HG02763 (cell line): ENCODE results near the gene DPP6.

Experiments used
- ATAC-seq: cut with Tn5 transposase; IDR thresholded peaks from one replicate; pipeline ENCODE4 v1.9.1; 2021; ENCODE audit warnings: mild to moderate bottlenecking, moderate library complexity; ENCODE audit not compliant: unreplicated experiment

DPP6 gene

DNA sequence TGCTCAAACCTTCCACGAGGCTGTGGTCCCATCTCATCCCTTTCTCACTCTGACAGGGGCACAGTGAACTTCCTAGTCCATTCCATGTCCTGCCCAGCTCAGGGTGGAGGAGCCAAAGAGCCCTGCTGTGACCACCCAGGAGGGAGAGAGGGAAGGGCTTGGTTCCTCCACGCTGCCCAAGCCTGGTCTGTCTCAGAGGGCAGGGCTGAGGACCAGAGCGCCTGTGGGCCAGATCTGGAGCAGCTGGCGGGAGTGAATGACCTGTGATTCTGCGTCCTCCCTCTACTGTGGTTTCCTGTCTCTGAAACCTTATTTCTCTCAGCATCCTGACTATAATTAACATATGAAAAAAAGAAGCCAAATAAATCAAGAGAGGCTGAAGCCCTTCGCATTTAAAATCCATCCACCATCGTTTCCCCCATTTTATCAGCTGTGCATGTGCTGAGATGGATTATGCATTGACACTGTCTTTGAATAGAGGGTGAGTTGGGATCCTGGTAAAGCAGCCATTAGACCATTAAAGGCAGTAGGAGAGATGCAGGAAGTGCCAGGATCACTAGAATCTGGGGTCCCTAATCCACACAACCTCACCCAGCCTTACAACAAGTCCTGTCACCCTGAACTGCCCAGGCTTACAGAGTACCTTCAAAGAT, 165.6 kb downstream of the DPP6 start:
- no peak for ATAC-seq

DNA sequence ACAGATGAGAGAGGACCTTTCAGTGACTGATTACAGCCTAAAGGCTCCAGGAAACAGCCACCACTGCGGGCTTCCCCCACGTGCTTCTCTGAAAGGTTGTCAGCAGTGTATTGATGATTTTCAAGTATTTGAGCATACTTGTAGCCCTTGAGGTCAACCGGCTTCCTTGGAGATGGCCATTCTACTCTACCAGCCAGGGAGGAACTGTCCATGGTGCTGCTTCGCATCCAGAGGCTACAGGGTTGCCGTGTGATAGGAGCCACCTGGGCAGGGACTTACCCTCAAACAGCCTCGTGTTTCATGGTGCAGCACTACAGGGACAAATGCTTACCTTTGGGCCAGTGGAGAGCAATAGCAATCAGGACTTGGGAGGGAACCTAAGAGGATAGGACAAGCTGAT, 179.5 kb downstream of the DPP6 start:
- ATAC-seq: no peak

DNA sequence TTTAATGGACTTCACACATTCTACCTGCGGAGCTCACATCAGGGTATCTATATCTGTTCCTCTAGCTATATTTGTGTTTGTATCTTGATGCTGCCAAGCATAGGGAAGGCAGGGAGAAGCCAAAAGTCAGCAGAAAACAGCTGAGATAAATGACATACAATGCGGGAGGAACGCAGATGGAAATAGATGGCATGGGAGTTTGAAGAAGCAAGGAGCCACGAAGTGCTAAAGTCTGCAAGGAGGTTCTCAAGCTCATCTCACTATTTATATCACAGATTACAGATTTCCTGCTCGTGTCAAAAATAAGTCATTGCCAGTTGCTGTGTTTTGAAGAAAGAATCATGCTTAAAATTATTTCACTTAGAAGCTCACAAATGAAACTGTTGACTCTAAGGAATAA, 180.5 kb downstream of the DPP6 start:
- ATAC-seq: no peak

DNA sequence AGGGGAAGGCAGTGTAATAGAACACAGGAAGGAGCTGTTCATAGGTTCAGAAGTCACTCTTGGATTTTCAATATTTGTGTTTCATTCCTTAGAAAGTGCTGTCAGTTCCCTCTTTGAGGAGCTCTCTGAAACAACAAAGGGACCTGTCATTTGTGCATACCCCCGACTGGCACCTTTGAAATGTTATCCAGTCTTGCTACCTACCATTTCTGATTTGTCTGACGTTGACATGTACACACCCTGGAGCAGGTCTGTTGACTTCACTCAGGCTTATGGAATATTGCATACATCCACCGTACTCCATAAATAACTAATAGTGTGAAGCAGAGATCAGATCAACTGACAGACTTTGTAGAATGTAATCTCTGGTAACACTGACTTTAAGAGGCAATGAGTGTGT, 189.8 kb downstream of the DPP6 start:
- ATAC-seq: no peak

DNA sequence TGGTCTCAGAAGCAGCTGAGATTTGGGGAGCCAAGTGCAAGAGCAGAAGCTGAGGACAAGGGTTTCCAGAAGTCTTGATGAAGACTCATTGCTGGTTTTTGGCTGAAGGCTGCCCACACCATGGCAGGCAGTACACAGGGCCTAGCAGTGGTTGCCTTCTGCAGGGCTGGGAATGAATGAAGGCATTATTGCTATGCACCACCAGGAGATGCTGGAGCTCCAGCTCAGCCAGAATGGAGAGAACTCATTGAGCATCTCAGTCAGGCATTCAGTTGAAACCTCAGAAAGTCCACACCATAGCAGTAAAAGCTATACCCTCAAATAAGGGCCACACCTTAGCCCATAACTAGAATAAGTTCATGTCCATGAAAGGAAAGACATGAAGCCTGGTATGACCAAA, 190.5 kb downstream of the DPP6 start:
- no peak for ATAC-seq

DNA sequence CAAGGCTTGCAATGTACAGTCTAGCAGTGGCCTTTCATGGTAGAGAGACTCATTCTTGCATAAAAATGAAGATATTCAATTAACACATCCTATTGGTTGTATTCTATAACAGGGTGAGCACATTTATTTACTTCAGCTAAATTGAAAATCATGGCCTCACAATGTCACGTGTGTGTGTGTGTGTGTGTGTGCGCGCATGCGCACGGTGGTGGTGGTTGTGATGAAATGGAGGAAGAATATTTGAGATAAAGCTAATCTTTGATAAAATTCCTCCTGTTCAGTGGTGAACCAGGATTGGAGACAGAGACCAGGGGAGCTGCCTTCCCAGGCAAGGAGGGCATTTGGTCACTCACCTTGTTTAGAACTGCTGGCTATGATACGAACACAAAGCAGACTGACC, 199.8 kb downstream of the DPP6 start:
- ATAC-seq: no peak

DNA sequence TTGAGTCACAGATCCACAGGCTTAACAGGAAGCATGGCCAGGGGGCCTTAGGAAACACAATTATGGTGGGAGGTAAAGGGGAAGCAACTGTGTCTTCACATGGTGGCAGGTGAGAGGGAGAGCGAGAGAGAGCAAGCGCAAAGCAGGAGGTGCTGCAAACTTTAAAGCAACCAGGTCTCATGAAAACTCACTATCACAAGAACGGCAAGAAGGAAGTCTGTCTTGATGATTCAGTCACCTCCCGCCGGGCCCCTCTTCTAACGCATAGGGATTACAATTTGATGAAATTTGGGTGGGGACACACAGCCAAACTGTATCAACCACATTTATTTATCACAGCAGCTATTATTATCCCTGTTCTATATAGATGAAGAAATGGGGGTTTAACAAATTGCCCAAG, 201.6 kb downstream of the DPP6 start:
- ATAC-seq: no peak

DNA sequence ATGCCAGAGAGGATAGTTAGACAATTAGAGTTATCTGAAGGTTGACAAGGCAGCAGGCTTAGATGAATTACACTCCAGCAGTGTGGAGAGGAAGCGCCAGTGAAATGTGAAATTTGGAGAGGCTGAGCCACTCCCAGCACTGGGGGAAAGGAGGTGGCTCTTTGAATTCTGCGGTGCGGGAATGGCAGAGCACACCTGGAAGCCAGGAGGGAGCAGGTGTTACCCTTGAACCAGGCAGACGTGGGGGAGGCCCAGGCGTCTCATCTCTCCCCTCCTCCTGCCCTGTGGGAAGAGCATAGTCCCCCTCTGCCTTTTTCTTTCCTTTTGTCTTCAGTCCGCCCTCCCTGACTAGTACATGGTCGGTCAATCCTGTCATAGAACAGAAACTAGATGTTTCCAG, 203.1 kb downstream of the DPP6 start:
- ATAC-seq: no peak

DNA sequence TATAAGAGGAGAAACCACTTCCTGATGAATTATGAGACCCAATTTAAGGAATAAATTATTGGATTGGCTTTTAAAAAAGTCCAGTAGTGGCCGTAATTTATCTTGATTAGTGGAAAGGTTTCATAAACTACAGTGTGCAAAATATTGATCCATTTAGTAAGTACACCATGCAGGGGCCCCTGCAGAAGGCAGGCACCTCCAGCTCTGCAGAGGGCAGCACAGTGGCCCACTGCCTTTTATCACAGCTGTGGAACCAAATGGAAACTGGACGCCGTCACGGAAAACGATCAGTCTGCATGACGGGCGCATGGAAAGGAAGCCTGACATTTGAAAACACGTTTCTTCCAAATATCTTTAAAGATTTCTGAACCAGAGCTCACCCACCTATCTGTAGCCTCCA, 204.0 kb downstream of the DPP6 start:
- ATAC-seq: no peak

DNA sequence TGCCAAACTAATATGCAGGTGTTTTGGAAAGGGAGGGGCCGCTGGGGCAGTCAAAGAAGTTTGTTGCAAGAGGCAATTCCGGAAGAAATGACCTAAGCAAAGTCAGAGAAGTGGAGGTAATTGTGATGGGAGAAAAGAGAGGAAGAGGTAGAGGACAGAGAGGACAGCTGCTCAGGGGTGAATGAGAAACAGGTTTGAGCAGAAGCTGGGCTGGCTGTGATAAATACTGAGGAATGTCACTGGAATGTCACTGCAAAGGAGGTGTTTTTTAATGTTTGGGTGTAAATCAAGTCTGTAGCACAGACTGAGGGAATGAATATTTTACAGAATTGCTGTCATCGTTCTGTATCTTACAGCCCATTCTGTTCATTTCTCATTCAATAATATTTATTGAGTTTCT, 207.2 kb downstream of the DPP6 start:
- ATAC-seq: no peak

DNA sequence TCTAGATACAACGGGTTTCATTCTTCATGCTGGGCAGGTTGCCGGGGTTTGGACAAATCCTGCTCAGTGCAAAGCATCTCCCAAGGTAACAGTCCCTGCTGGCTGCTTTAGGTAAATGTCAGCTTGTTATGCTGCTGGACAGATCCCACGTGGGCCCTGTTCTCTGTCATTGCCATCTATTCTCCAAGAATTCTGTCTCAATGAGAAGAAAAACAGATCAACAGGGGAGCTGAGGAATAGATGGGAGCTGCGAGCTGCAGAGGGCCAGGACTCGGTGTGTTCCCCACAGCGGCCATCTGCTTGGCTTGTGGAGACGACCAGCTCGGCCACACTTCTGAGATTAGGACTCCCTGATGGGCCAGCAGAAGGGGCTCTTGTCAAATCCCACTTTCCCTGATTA, 235.2 kb downstream of the DPP6 start:
- no peak for ATAC-seq

DNA sequence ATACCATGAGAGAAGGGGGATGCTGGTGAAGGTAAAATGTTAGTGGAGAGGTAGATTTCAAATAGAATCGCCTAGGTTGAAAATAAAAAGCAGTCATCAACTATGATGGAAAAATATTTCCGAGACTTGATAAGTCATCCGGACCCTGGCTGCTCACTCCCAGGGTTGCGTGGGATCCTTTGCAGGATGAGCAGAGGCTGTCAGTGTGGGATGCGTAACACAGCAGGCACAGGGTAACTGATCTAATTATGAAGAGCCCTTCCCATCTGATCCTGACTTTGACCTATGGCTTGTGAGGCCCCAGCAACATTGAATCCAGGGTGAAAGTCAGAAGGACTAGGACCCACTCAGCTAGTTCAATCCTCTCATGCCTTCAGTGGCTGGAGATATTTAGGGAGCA, 236.9 kb downstream of the DPP6 start:
- ATAC-seq: no peak

DNA sequence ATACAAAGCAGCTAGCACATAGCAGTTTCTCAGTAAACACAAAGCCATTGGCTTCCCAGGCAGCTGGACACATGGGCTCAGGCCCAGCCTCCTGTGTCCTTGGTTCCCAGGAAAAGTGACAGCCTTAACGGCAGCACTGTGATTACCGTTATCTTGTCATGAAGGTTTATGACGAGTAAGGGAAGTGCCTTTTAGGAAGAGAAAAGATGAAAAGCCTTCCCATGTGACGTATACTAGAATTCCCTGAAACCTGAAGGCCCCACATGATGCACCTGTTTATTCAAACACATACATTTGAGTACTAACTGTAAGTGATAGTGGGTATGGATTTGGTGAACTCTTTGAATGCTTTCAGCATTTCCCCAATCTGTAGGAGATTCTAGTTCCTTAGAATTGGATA, 244.2 kb downstream of the DPP6 start:
- no peak for ATAC-seq

DNA sequence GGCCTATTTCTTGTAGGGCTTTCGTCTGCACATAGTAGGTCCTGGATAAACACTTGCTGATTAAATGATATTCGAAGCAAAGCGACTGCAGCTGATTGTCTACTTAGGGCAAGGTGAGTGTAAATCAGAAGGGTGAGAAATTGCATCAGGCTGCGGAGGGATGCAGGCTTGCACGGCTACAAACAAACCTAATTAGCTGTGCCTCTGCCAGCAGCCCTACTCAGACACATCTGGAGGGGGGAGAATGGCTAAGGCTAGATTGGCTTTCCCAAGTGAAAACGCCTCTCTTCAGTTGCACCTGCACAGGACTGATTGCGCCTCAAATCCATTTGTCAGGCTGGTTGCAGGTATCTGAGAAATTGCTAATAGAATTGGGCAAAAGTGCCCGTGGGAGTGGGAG, 247.5 kb downstream of the DPP6 start:
- ATAC-seq: no peak

DNA sequence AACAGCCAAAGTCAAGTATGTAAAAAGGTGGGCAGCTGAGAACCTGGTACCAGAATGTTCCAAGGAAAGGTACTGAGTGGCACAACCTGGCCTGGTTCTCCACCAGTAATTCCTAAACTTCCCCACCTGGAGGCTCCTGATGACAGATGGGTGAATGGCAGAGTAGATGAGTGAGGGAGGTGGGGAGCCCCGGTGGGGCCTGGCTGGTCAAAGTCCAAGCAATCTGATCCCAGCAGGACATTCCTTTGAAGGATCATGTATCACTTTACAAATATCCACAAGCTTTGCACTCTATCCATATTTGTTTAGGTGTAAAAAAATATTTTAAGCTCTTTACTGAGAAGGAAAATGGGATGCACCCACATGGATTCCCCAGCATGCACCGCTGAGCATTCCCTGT, 250.2 kb downstream of the DPP6 start:
- no peak for ATAC-seq

DNA sequence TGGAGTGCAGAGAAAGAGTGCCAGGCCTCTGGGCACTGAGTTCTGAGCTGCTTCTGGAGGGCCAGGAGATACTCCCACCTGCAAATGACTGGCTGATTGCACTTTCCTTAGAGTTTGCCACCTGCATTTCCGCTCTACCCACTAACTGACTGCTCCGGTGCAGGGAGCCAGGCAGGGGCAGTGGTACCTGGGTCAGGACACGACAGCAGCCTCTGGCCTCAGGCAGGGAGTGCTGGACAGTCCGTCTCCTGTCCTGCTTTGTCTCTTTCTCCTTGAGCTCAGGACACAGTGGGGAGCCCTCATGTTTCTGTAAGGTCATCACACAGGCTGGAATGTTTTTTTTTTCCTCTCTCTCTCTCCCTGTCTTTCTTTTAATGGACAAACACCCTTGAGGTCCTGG, 252.0 kb downstream of the DPP6 start:
- ATAC-seq: no peak

DNA sequence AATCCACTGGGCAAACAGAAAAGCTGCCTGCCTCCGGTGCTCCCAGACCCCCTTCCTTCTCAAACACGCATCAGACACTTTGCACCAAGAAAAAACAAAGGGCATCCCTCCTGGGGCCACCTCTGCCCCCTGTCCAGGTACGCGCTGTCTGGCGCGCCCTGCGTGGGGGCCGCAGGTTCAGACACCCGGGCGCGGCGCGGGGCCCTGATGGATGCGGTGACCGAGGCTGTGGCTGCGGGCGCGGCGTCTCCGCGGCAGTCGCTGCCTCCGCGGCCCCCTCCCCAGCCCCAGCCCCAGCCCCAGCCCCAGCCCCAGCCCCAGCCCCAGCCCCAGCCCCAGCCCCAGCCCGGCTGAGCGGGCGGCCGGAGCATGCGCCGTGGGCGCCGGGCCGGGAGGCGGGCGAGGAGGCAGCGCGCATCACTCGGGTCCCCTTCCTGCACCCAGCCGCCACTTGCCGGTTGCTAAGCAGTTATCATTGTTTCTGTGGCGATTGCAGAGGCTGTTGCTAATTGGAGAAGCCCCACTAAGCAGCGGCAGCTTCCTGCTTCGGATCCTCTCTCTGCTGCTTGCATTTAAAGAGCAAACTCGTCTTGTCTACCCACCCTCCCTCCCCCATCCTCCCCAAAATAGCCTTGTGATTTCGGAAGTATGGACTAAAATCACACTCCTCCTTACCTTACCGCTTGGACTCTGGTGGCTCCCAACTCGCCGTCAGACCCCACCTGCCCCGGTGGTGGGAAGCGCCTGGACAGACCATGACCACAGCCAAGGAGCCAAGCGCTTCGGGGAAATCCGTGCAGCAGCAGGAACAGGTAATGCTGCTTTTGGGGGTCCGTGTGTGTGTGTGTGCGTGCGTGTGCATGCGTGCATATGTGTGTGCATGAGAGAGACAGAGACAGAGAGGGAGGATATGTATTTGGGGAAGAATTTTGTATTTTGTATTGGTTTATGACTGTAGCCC, 252.8 kb downstream of the DPP6 start:
- no peak for ATAC-seq

DNA sequence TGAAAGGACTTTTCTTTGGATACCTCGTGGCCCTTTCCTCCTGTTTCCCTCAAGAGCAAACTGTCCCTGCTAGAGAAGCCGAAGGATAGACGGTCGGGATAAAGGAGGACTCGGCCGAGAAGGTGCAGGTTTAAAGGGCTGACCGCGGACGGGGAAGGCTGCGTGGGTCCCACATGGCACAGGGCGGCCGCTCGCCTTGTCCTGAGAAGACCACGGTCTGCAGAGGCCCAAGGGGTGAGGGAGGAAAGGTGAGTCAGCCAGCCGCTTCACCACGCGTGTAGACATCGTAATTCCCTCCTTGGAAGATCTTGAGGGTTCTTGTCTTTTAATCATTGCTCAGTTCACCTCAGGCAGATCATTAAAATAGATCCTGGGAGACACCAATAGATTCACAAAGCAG, 253.8 kb downstream of the DPP6 start:
- no peak for ATAC-seq

DNA sequence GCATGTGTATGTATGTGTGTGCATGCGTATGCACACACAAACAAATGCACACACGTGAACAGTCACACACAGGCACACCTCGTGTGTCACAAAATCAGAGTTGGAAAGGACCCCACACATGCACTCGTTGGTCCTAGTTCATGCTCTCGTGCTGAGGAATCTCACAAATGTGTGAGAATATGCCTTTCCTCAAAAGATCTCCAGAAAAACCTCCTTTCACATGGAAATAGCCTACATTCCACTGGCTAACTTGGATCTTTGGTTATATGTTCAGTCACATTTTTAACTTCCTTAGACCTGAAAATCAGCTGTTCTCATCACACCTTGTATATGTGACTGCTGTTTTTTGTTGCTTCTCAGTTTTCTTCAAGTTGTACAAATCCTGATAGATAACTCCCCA, 256.7 kb downstream of the DPP6 start:
- ATAC-seq: no peak

DNA sequence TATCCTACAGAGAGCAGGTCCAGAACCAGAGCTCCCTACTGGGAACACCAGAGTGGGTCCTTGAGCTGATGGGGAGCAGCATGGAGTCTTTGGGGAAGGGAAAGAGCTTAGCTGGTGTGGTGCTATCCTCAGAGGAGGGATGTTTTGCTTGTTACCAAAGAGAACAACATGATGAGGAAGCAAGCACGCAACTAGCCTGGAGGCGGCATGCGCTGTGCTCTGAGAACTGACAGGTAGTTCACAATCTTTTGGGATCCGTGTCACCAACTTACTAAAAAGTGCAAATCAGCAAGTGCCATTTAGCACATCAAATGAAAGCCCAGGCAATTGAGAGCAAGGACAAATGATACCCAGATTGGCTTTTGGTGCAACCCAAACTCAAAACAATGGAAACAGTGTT, 257.9 kb downstream of the DPP6 start:
- no peak for ATAC-seq

DNA sequence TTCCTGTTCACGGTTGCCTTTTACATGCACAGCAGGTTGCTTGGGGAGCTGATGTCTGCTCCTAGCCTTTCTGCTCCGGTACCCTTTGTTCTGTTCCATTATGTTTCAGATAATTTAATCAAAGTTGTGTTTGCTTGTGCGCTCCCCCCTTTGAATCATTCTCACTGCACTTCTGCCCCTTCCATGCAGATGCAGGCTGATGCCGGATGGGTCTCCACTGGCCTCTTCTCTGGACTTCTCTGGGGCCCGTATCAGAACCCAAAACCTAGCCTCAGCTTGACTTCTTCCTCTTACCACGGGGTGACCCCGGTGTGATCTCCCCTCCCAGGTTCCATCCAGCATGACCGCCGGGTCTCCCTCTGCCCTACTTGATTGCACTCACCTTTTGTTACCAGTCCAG, 272.0 kb downstream of the DPP6 start:
- no peak for ATAC-seq

DNA sequence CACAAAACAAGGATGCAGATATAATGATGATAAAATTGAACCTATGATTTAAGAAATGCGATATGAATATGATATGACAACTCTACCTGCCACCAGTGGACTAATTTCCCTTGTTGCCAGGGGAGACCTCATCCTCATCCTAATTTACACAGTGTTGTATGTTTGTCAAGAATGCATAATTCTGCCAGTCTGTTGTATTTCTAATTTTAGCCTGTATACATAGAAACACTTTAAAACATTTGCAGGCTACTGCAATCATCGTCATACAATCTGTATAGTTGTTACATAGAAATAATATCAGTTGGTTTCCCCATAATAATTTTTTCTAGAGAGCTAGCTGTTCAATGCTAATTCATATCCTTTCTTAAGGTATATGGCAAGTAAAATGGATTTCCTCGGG, 274.2 kb downstream of the DPP6 start:
- ATAC-seq: no peak

DNA sequence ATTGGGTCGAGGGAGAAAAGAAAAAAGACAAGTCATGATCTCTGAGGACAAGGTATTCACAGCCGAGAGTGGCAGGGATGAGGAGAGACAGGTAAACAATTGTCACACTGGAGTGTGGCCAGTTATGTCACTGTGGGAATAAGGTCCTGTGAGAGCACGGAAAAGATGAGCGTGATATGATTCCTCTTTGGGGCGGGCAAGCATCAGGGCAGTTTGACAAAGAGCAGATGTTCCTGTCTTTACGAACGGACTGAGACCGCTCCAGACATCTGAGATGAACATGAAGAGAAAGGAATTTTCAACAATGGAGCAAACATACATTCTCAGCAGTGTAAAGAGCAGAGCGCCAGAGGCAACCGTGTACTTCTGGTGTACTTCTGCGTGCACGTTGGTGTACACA, 278.1 kb downstream of the DPP6 start:
- no peak for ATAC-seq
